H9 (cell line): ENCODE measurements around the gene RPS16. TPM values are rescaled to one million over a fixed set of nuclear protein-coding genes. Genes with fewer than 3 reads are reported as not detected.
A peak's percentile ranks its signal among the peaks of the same experiment; 100 is the strongest.

Source experiments
- DNase-seq: peaks from one replicate; pipeline ENCODE4 v3.0.0-alpha.2; 2017
- H2AFZ ChIP-seq: one replicate; pipeline ENCODE4 v1.6.1; 2013; ENCODE audit warnings: mild to moderate bottlenecking, low read length, control low read depth, moderate library complexity
- H2AK5ac ChIP-seq: 2 replicates; pipeline ENCODE4 v1.6.1; 2013; ENCODE audit warnings: low read length, control low read depth, mixed read lengths; ENCODE audit not compliant: insufficient read length
- H2BK120ac ChIP-seq: one replicate; pipeline ENCODE4 v1.6.1; 2013; ENCODE audit warnings: low read depth, mild to moderate bottlenecking, low read length, control low read depth, inconsistent platforms; ENCODE audit not compliant: poor library complexity, severe bottlenecking
- H2BK12ac ChIP-seq: 2 replicates; pipeline ENCODE4 v1.6.1; 2013; ENCODE audit warnings: low read length, control low read depth, mixed read lengths, low read depth; ENCODE audit not compliant: insufficient read length
- H2BK15ac ChIP-seq: 2 replicates; pipeline ENCODE4 v1.6.1; 2013; ENCODE audit warnings: low read depth, low read length, control low read depth
- H2BK20ac ChIP-seq: one replicate; pipeline ENCODE4 v1.6.1; 2013; ENCODE audit warnings: low read depth, mild to moderate bottlenecking, low read length, control low read depth, inconsistent platforms; ENCODE audit not compliant: poor library complexity, severe bottlenecking
- H2BK5ac ChIP-seq: 2 replicates; pipeline ENCODE4 v1.6.1; 2013; ENCODE audit warnings: low read length, control low read depth, mixed read lengths; ENCODE audit not compliant: insufficient read length
- H3K14ac ChIP-seq: 2 replicates; pipeline ENCODE4 v1.6.1; 2013; ENCODE audit warnings: low read length, control low read depth; ENCODE audit not compliant: insufficient read depth
- H3K18ac ChIP-seq: 2 replicates; pipeline ENCODE4 v1.6.1; 2013; ENCODE audit warnings: low read depth, mild to moderate bottlenecking, mixed read lengths, low read length, control low read depth; ENCODE audit not compliant: insufficient read length
- H3K23ac ChIP-seq: 2 replicates; pipeline ENCODE4 v1.6.1; 2013; ENCODE audit warnings: low read length, control low read depth, mixed read lengths, low read depth; ENCODE audit not compliant: insufficient read length
- H3K23me2 ChIP-seq: 2 replicates; pipeline ENCODE4 v1.6.1; 2013; ENCODE audit warnings: low read depth, mild to moderate bottlenecking, mixed read lengths, low read length, control low read depth; ENCODE audit not compliant: insufficient read length, poor library complexity, severe bottlenecking
- H3K27ac ChIP-seq: 2 replicates; pipeline ENCODE4 v1.5.1; 2013; ENCODE audit warnings: low read length, control low read depth, mixed read lengths, low read depth; ENCODE audit not compliant: insufficient read length
- H3K27me3 ChIP-seq: 2 replicates; pipeline ENCODE4 v1.6.1; 2013; ENCODE audit warnings: low read length, control low read depth, inconsistent platforms; ENCODE audit not compliant: insufficient read depth
- H3K4ac ChIP-seq: 2 replicates; pipeline ENCODE4 v1.6.1; 2013; ENCODE audit warnings: low read depth, mild to moderate bottlenecking, control low read depth, inconsistent platforms, low read length, moderate library complexity
- H3K4me1 ChIP-seq: 2 replicates; pipeline ENCODE4 v1.6.1; 2013; ENCODE audit warnings: low read length, control low read depth, inconsistent platforms; ENCODE audit not compliant: insufficient read depth
- H3K4me2 ChIP-seq: 2 replicates; pipeline ENCODE4 v1.6.1; 2013; ENCODE audit warnings: low read length, control low read depth, mixed read lengths; ENCODE audit not compliant: insufficient read length, insufficient read depth
- H3K56ac ChIP-seq: 2 replicates; pipeline ENCODE4 v1.6.1; 2013; ENCODE audit warnings: low read depth, mild to moderate bottlenecking, mixed read lengths, low read length, control low read depth; ENCODE audit not compliant: insufficient read length
- H3K79me1 ChIP-seq: 2 replicates; pipeline ENCODE4 v1.6.1; 2013; ENCODE audit warnings: low read depth, mild to moderate bottlenecking, moderate library complexity, low read length, control low read depth, inconsistent platforms; ENCODE audit not compliant: insufficient read depth, poor library complexity, severe bottlenecking
- H3K79me2 ChIP-seq: 2 replicates; pipeline ENCODE4 v1.6.1; 2013; ENCODE audit warnings: low read length, control low read depth, inconsistent platforms; ENCODE audit not compliant: insufficient read depth
- H3K9ac ChIP-seq: 2 replicates; pipeline ENCODE4 v1.6.1; 2013; ENCODE audit warnings: low read length, control low read depth, mixed read lengths; ENCODE audit not compliant: insufficient read length; ENCODE audit errors: extremely low read depth
- H3K9me3 ChIP-seq: one replicate; pipeline ENCODE4 v1.6.1; 2013; ENCODE audit warnings: low read depth, low read length, inconsistent platforms; ENCODE audit not compliant: control insufficient read depth
- H3T11ph ChIP-seq: one replicate; pipeline ENCODE4 v1.6.1; 2013; ENCODE audit warnings: mild to moderate bottlenecking, low read length, control low read depth, inconsistent platforms
- H4K20me1 ChIP-seq: one replicate; pipeline ENCODE4 v1.6.1; 2013; ENCODE audit not compliant: control insufficient read depth, insufficient read length, insufficient read depth
- H4K5ac ChIP-seq: 2 replicates; pipeline ENCODE4 v1.6.1; 2013; ENCODE audit warnings: low read depth, mild to moderate bottlenecking, mixed read lengths, low read length, control low read depth; ENCODE audit not compliant: insufficient read length
- H4K8ac ChIP-seq: replicated peaks from 2 replicates; pipeline ENCODE4 v1.6.1; 2013; ENCODE audit warnings: low read length, control low read depth, mixed read lengths, low read depth; ENCODE audit not compliant: insufficient read length
- H4K91ac ChIP-seq: 2 replicates; pipeline ENCODE4 v1.6.1; 2013; ENCODE audit warnings: low read depth, mild to moderate bottlenecking, moderate library complexity, mixed read lengths, low read length, control low read depth; ENCODE audit not compliant: insufficient read length
- H3K27ac Mint-ChIP-seq, 3 experiments: 2 replicates in 2 of 3; 3 replicates in 1 of 3; pipeline ENCODE4 v1.8.0; 2020 to 2021; ENCODE audit warnings: mixed read lengths in 3 of 3, mild to moderate bottlenecking in 1 of 3, moderate library complexity in 1 of 3
- H3K27me3 Mint-ChIP-seq: 2 replicates; pipeline ENCODE4 v1.8.0; 2021; ENCODE audit warnings: low read depth, mild to moderate bottlenecking, moderate library complexity, mixed read lengths
- H3K36me3 Mint-ChIP-seq, 3 experiments: 2 replicates in 2 of 3; 3 replicates in 1 of 3; pipeline ENCODE4 v1.8.0; 2020 to 2021; ENCODE audit warnings: low read depth in 3 of 3, mixed read lengths in 3 of 3; ENCODE audit not compliant: insufficient read depth in 1 of 3
- H3K4me1 Mint-ChIP-seq, 2 experiments: 2 replicates each; pipeline ENCODE4 v1.8.0; 2020; ENCODE audit warnings: mixed read lengths in 2 of 2
- H3K4me3 Mint-ChIP-seq, 2 experiments: 2 replicates in 1 of 2; 3 replicates in 1 of 2; pipeline ENCODE4 v1.8.0; 2020 to 2021; ENCODE audit warnings: mild to moderate bottlenecking in 2 of 2, mixed read lengths in 2 of 2, moderate library complexity in 1 of 2
- H3K9me3 Mint-ChIP-seq, 2 experiments: 2 replicates in 1 of 2; 3 replicates in 1 of 2; pipeline ENCODE4 v1.8.0; 2020; ENCODE audit warnings: mild to moderate bottlenecking in 2 of 2, mixed read lengths in 2 of 2, moderate library complexity in 1 of 2
- CTCF ChIP-seq: fragments of 200-600 bp; sonication (generic); conservative IDR thresholded peaks from 3 replicates; pipeline ENCODE4 v1.8.0; 2021; ENCODE audit warnings: antibody characterized with exemption, mild to moderate bottlenecking
- WGBS: extraction: QIAGEN DNeasy Blood & Tissue Kit; methylation state at CpG from one replicate; pipeline ENCODE4 v1.1.7; 2013; ENCODE audit warnings: missing lambda C conversion rate, low lambda C conversion rate, mixed read lengths; ENCODE audit not compliant: insufficient read length; ENCODE audit errors: extremely low coverage; 5-methylcytosine and 5-hydroxymethylcytosine counted together
- total RNA-seq: library from RNA; stranded (reverse); gene quantifications from 2 replicates; pipeline ENCODE4 v1.2.1, GENCODE V29; 2021

RPS16 gene
- total RNA-seq, 1 experiment from 2014 or later = 2,711 TPM

- Histone ChIP-seq H3K4me1 (no peaks in the 10 kb centered on the region), H3K79me2 (no peaks in the 10 kb centered on the region), H3K18ac (no peak overlapping the region), H3K23me2 (no peaks in the 10 kb centered on the region), H2BK12ac (no peak overlapping the region), H3K9ac (no peak overlapping the region), H4K8ac (no peak overlapping the region), H3K27me3 (no peaks in the 10 kb centered on the region), H2AK5ac (no peak overlapping the region), H4K91ac (no peak overlapping the region), H2AFZ (no peak overlapping the region), H3K79me1 (no peaks in the 10 kb centered on the region), H3K4ac (no peak overlapping the region), H2BK120ac (no peak overlapping the region), H2BK15ac (no peak overlapping the region), H2BK20ac (no peak overlapping the region), H3K27ac (no peak overlapping the region), H3K14ac (no peak overlapping the region), H4K5ac (no peak overlapping the region), H2BK5ac (no peak overlapping the region), H3T11ph (no peak overlapping the region), H4K20me1 (no peaks in the 10 kb centered on the region), H3K4me2 (no peak overlapping the region), H3K9me3 (no peaks in the 10 kb centered on the region), H3K56ac (no peak overlapping the region), H3K23ac (no peak overlapping the region)
- DNase-seq = no peak
- H3K4me1 Mint-ChIP-seq = peaks cover 7 to 10% of the 10 kb centered on the region in 2 experiments; a peak in 3 of 4 replicates
- no peaks in the 10 kb centered on the region for H3K27me3 Mint-ChIP-seq
- no CpG with 5 or more reads among the region's 20 CpGs for WGBS
- peaks cover 49 to 84% (median 82%) of the 10 kb centered on the region in 3 experiments for H3K36me3 Mint-ChIP-seq
- H3K4me3 Mint-ChIP-seq = peak overlapping the region in 1 of 2 experiments; percentile 16; a peak in 2 of 5 replicates
- no peaks in the 10 kb centered on the region for H3K9me3 Mint-ChIP-seq
- no peak for TF ChIP-seq CTCF
- peak overlapping the region in 2 of 3 experiments; percentile 44 to 64; a peak in 5 of 7 replicates for H3K27ac Mint-ChIP-seq
Observed at GRCh38 chr19:39385629-39386411, 49.9 kb downstream of the RPS16 start.
